Smooth muscle cell (in vitro differentiated cells): Measurements from ENCODE around the gene CISTR. TPM values are rescaled to one million over a fixed set of nuclear protein-coding genes. Genes with fewer than 3 reads are reported as not detected.

ENCODE experiments used
- DNase-seq: peaks from one replicate; lab custom pipeline; 2025; ENCODE audit not compliant: unreplicated experiment; lab: John Stamatoyannopoulos, UW
- H2AFZ ChIP-seq: fragments of 200-600 bp; sonication (generic); 2 replicates; pipeline ENCODE4 v1.6.0; 2016; ENCODE audit warnings: antibody characterized with exemption, low read depth, mild to moderate bottlenecking
- H3F3A ChIP-seq: fragments of 200-600 bp; sonication (generic); 2 replicates; pipeline ENCODE4 v1.6.0; 2017; ENCODE audit warnings: antibody characterized with exemption, low read depth
- H3K27ac ChIP-seq: fragments of 200-600 bp; sonication (generic); 2 replicates; pipeline ENCODE4 v1.5.1; 2016; ENCODE audit warnings: low read depth, mild to moderate bottlenecking
- H3K27me3 ChIP-seq: fragments of 200-600 bp; sonication (generic); 2 replicates; pipeline ENCODE4 v1.6.1; 2016; ENCODE audit warnings: low read depth, mild to moderate bottlenecking
- H3K36me3 ChIP-seq: fragments of 200-600 bp; sonication (generic); 2 replicates; pipeline ENCODE4 v1.5.1; 2016; ENCODE audit warnings: low read depth
- H3K4me1 ChIP-seq: fragments of 200-600 bp; sonication (generic); 2 replicates; pipeline ENCODE4 v1.5.1; 2016; ENCODE audit warnings: low read depth
- H3K4me2 ChIP-seq: fragments of 200-600 bp; sonication (generic); 2 replicates; pipeline ENCODE4 v1.6.0; 2016; ENCODE audit warnings: mild to moderate bottlenecking
- H3K4me3 ChIP-seq: fragments of 200-600 bp; sonication (generic); 2 replicates; pipeline ENCODE4 v1.5.1; 2016; ENCODE audit warnings: mild to moderate bottlenecking
- H3K79me2 ChIP-seq: fragments of 200-600 bp; sonication (generic); 2 replicates; pipeline ENCODE4 v1.6.0; 2016; ENCODE audit warnings: low read depth, mild to moderate bottlenecking
- H3K9ac ChIP-seq: fragments of 200-600 bp; sonication (generic); 2 replicates; pipeline ENCODE4 v1.6.0; 2016; ENCODE audit warnings: low read depth
- H3K9me3 ChIP-seq: fragments of 200-600 bp; sonication (generic); replicated peaks from 2 replicates; pipeline ENCODE4 v1.5.1; 2016; ENCODE audit warnings: low read depth
- H4K20me1 ChIP-seq: fragments of 200-600 bp; sonication (generic); 2 replicates; pipeline ENCODE4 v1.6.0; 2016; ENCODE audit warnings: low read depth
- CTCF ChIP-seq: fragments of 200-600 bp; sonication (generic); IDR thresholded peaks from 2 replicates; pipeline ENCODE4 v1.5.1; 2017; ENCODE audit warnings: borderline replicate concordance, mild to moderate bottlenecking, antibody characterized with exemption; ENCODE audit not compliant: insufficient read depth, poor library complexity, severe bottlenecking
- WGBS: methylation state at CpG from one replicate; pipeline ENCODE4 v1.1.7; 2016; ENCODE audit warnings: low lambda C conversion rate; 5-methylcytosine and 5-hydroxymethylcytosine counted together
- polyA plus RNA-seq: library from polyadenylated mRNA; unstranded; fragments of >200 nt; fragmentation: Nextera tagmentation; extraction: Ambion mirVana; gene quantifications from 2 replicates; pipeline ENCODE4 v1.2.1, GENCODE V29; 2016
- total RNA-seq: library from RNA; depleted of rRNA; stranded (reverse); fragments of >200 nt; gene quantifications from 2 replicates; pipeline ENCODE4 v1.2.3, GENCODE V29; 2014

The CISTR gene
- total and polyA plus RNA-seq, 2 experiments from 2014 or later, result not detected

- H3K36me3 ChIP-seq, result no peaks in the 10 kb centered on the region
- WGBS, result 89% methylated on average over 14 of the region's 14 CpGs
- no peak overlapping the region for H3K27ac ChIP-seq
- peaks cover 8% of the 10 kb centered on the region for H3K4me1 ChIP-seq
- H2AFZ ChIP-seq, result no peak overlapping the region
- TF ChIP-seq CTCF, result no peak
- no peak overlapping the region for H3K9ac ChIP-seq
- no peak overlapping the region for H3K4me2 ChIP-seq
- no peak for DNase-seq
- H3K9me3 ChIP-seq, result no peaks in the 10 kb centered on the region
- H4K20me1 ChIP-seq, result no peaks in the 10 kb centered on the region
- no peaks in the 10 kb centered on the region for H3F3A ChIP-seq
- peaks cover 100% of the 10 kb centered on the region for H3K27me3 ChIP-seq
- H3K79me2 ChIP-seq, result no peaks in the 10 kb centered on the region
- no peak overlapping the region for H3K4me3 ChIP-seq
Measured at GRCh38 chr12:53737093-53737808, 14.5 kb downstream of the CISTR start.

GRCh38 chr12:53736592-53736991 lies 15.2 kb downstream of the CISTR start:
- H3K27ac ChIP-seq, result no peak overlapping the region
- no peaks in the 10 kb centered on the region for H3K79me2 ChIP-seq
- no peaks in the 10 kb centered on the region for H3F3A ChIP-seq
- WGBS, result 87% methylated on average over 6 of the region's 6 CpGs
- peaks cover 8% of the 10 kb centered on the region for H3K4me1 ChIP-seq
- DNase-seq, result no peak
- H3K9ac ChIP-seq, result no peak overlapping the region
- H4K20me1 ChIP-seq, result no peaks in the 10 kb centered on the region
- H3K4me2 ChIP-seq, result no peak overlapping the region
- H3K27me3 ChIP-seq, result peaks cover 100% of the 10 kb centered on the region
- H3K36me3 ChIP-seq, result no peaks in the 10 kb centered on the region
- H3K4me3 ChIP-seq, result no peak overlapping the region
- no peaks in the 10 kb centered on the region for H3K9me3 ChIP-seq
- no peak overlapping the region for H2AFZ ChIP-seq
- TF ChIP-seq CTCF, result no peak

- Histone ChIP-seq H2AFZ (no peak overlapping the region), H3K27me3 (peaks cover 96% of the 10 kb centered on the region), H3K27ac (no peak overlapping the region), H3K4me1 (peaks cover 8% of the 10 kb centered on the region), H3K4me3 (no peak overlapping the region), H3K36me3 (no peaks in the 10 kb centered on the region), H3F3A (no peaks in the 10 kb centered on the region), H3K9me3 (no peaks in the 10 kb centered on the region), H3K9ac (no peak overlapping the region), H4K20me1 (no peaks in the 10 kb centered on the region), H3K4me2 (no peak overlapping the region), H3K79me2 (no peaks in the 10 kb centered on the region)
- no peak for TF ChIP-seq CTCF
- WGBS, result 60% methylated on average over 2 of the region's 2 CpGs
- DNase-seq, result no peak
Measured at GRCh38 chr12:53735556-53735955, 16.2 kb downstream of the CISTR start.

GRCh38 chr12:53734425-53734824 lies 17.4 kb downstream of the CISTR start:
- H3K27me3 ChIP-seq, result peaks cover 85% of the 10 kb centered on the region
- H3K4me1 ChIP-seq, result peaks cover 8% of the 10 kb centered on the region
- no peak for DNase-seq
- no peak for TF ChIP-seq CTCF
- H4K20me1 ChIP-seq, result no peaks in the 10 kb centered on the region
- no peak overlapping the region for H3K9ac ChIP-seq
- H3K4me3 ChIP-seq, result no peak overlapping the region
- no peak overlapping the region for H2AFZ ChIP-seq
- no peak overlapping the region for H3K4me2 ChIP-seq
- no peaks in the 10 kb centered on the region for H3K36me3 ChIP-seq
- no peaks in the 10 kb centered on the region for H3K79me2 ChIP-seq
- no peak overlapping the region for H3K27ac ChIP-seq
- H3K9me3 ChIP-seq, result no peaks in the 10 kb centered on the region
- no peaks in the 10 kb centered on the region for H3F3A ChIP-seq
- 90% methylated on average over 9 of the region's 9 CpGs for WGBS
